SK-N-SH (cell line): ENCODE data around the gene GJB2. TPM values are rescaled to one million over a fixed set of nuclear protein-coding genes. Genes with fewer than 3 reads are reported as not detected.

Experiments used
- CTCF ChIA-PET: fragments of 300-600, 350-600 bp; formaldehyde crosslinking; extraction: SDS; loops from one replicate; lab custom pipeline; 2021; lab: Yijun Ruan, JAX
- POLR2A ChIA-PET: fragments of 350-600 bp; sonication (Branson Sonifier 250); formaldehyde crosslinking; extraction: SDS; loops from one replicate; lab custom pipeline; 2020; ENCODE audit warnings: antibody characterized with exemption, inconsistent platforms; lab: Yijun Ruan, JAX
- DNase-seq: peaks from one replicate; pipeline ENCODE4 v3.0.0; 2012
- H2AFZ ChIP-seq: fragments of 200-600 bp; sonication (generic); 2 replicates; pipeline ENCODE4 v1.8.1; 2016; ENCODE audit warnings: antibody characterized with exemption, mild to moderate bottlenecking, low read depth
- H3F3A ChIP-seq: fragments of 200-600 bp; sonication (generic); replicated peaks from 2 replicates; pipeline ENCODE3; 2016; ENCODE audit warnings: antibody characterized with exemption, mild to moderate bottlenecking; ENCODE audit not compliant: insufficient read depth
- H3K27ac ChIP-seq, 2 experiments: fragments of 200-500 bp in 1 of 2; fragments of 200-600 bp in 1 of 2; sonication (Bioruptor generic) in 1 of 2; sonication (generic), shearing (Covaris generic) in 1 of 2; 2 replicates each; pipeline versions ENCODE4 v1.5.1 to v1.6.1; 2014 to 2016; ENCODE audit warnings: low read depth in 2 of 2, inconsistent platforms in 1 of 2, low read length in 1 of 2, mild to moderate bottlenecking in 1 of 2, mixed read lengths in 1 of 2
- H3K27me3 ChIP-seq: fragments of 200-600 bp; sonication (generic), shearing (Covaris generic); 2 replicates; pipeline ENCODE4 v1.6.1; 2016; ENCODE audit warnings: mixed run types; ENCODE audit not compliant: insufficient read depth
- H3K36me3 ChIP-seq, 2 experiments: fragments of 200-500 bp in 1 of 2; fragments of 200-600 bp in 1 of 2; sonication (Bioruptor generic) in 1 of 2; sonication (generic) in 1 of 2; replicated peaks in 1 of 2; 2 replicates each; pipeline versions ENCODE3 to v1.5.1; 2014 to 2016; ENCODE audit warnings: low read length in 1 of 2, mild to moderate bottlenecking in 1 of 2; ENCODE audit not compliant: insufficient read depth in 2 of 2, control insufficient read depth in 1 of 2
- H3K4me1 ChIP-seq, 2 experiments: fragments of 200-500 bp in 1 of 2; fragments of 200-600 bp in 1 of 2; sonication (Bioruptor generic) in 1 of 2; sonication (generic), shearing (Covaris generic) in 1 of 2; 2 replicates each; pipeline versions ENCODE4 v1.5.1 to v1.6.1; 2014 to 2016; ENCODE audit warnings: low read depth in 1 of 2, low read length in 1 of 2, mixed run types in 1 of 2; ENCODE audit not compliant: insufficient read depth in 2 of 2, control insufficient read depth in 1 of 2
- H3K4me2 ChIP-seq: fragments of 200-600 bp; sonication (generic), shearing (Covaris generic); 2 replicates; pipeline ENCODE4 v1.6.1; 2017; ENCODE audit warnings: mixed run types
- H3K4me3 ChIP-seq, 2 experiments: fragments of 200-500 bp in 1 of 2; fragments of 200-600 bp in 1 of 2; sonication (Bioruptor generic) in 1 of 2; sonication (generic), shearing (Covaris generic) in 1 of 2; 2 replicates each; pipeline versions ENCODE4 v1.5.1 to v1.8.1; 2014 to 2016; ENCODE audit warnings: low read depth in 2 of 2, inconsistent platforms in 1 of 2, low read length in 1 of 2, mild to moderate bottlenecking in 1 of 2, mixed read lengths in 1 of 2, moderate library complexity in 1 of 2
- H3K79me2 ChIP-seq: fragments of 200-600 bp; sonication (generic); 2 replicates; pipeline ENCODE4 v1.8.1; 2017; ENCODE audit warnings: mild to moderate bottlenecking; ENCODE audit not compliant: insufficient read depth
- H3K9ac ChIP-seq: fragments of 200-600 bp; sonication (generic); 2 replicates; pipeline ENCODE4 v1.6.1; 2017; ENCODE audit warnings: mixed run types
- H3K9me2 ChIP-seq: fragments of 200-600 bp; sonication (generic); 2 replicates; pipeline ENCODE4 v1.6.1; 2017; ENCODE audit warnings: mixed run types
- H3K9me3 ChIP-seq: fragments of 200-600 bp; sonication (generic); 2 replicates; pipeline ENCODE4 v1.6.1; 2017; ENCODE audit warnings: mixed run types, mild to moderate bottlenecking, moderate library complexity
- H4K20me1 ChIP-seq: fragments of 200-600 bp; sonication (generic); 2 replicates; pipeline ENCODE4 v1.6.1; 2017; ENCODE audit warnings: mild to moderate bottlenecking, mixed run types; ENCODE audit not compliant: insufficient read depth
- CHD2 ChIP-seq: fragments of 150-350 bp; IDR thresholded peaks from 2 replicates; pipeline ENCODE4 v1.6.1; 2018; ENCODE audit warnings: low read length; ENCODE audit not compliant: partially characterized antibody
- EP300 ChIP-seq, 2 experiments: IDR thresholded peaks; 2 replicates each; pipeline versions ENCODE4 v1.4.0 to v1.6.1; 2012; ENCODE audit warnings: borderline replicate concordance in 1 of 2, low read depth in 1 of 2, low read length in 1 of 2
- EZH2phosphoT487 ChIP-seq: fragments of 200-600 bp; sonication (generic); IDR thresholded peaks from 2 replicates; pipeline ENCODE4 v1.6.1; 2017; ENCODE audit warnings: low read depth, mixed run types, mild to moderate bottlenecking, antibody characterized with exemption, moderate library complexity, borderline replicate concordance
- FOXJ3 ChIP-seq: sonication (generic); formaldehyde crosslinking; IDR thresholded peaks from 2 replicates; pipeline ENCODE4 v1.5.1; 2020; ENCODE audit warnings: mild to moderate bottlenecking, missing genetic modification reagents
- FOXM1 ChIP-seq: IDR thresholded peaks from 2 replicates; pipeline ENCODE4 v1.4.0; 2012; ENCODE audit warnings: low read depth, mild to moderate bottlenecking
- NRF1 ChIP-seq: IDR thresholded peaks from 2 replicates; pipeline ENCODE4 v1.6.1; 2012; ENCODE audit warnings: low read depth, mild to moderate bottlenecking, low read length
- POLR2AphosphoS5 ChIP-seq: IDR thresholded peaks from 2 replicates; pipeline ENCODE4 v1.6.1; 2012; ENCODE audit warnings: low read depth, low read length
- RAD21 ChIP-seq: IDR thresholded peaks from 2 replicates; pipeline ENCODE4 v1.6.1; 2012; ENCODE audit warnings: mild to moderate bottlenecking, low read length
- RCOR1 ChIP-seq: fragments of 150-350 bp; IDR thresholded peaks from 2 replicates; pipeline ENCODE4 v1.6.1; 2017; ENCODE audit warnings: antibody characterized with exemption, low read length
- SIN3A ChIP-seq: IDR thresholded peaks from 2 replicates; pipeline ENCODE4 v1.6.1; 2012; ENCODE audit warnings: low read depth, mild to moderate bottlenecking, low read length, moderate library complexity, borderline replicate concordance
- SMC3 ChIP-seq: IDR thresholded peaks from 2 replicates; pipeline ENCODE4 v1.6.1; 2012; ENCODE audit warnings: low read depth, low read length, improper control_type of control experiment
- TAF1 ChIP-seq: IDR thresholded peaks from 2 replicates; pipeline ENCODE4 v1.6.1; 2012; ENCODE audit warnings: low read depth, mild to moderate bottlenecking, low read length, moderate library complexity, borderline replicate concordance
- TCF12 ChIP-seq: IDR thresholded peaks from 2 replicates; pipeline ENCODE4 v1.4.0; 2012
- WGBS: methylation state at CpG from one replicate; pipeline ENCODE4 v1.1.6; 2017; ENCODE audit warnings: low lambda C conversion rate; 5-methylcytosine and 5-hydroxymethylcytosine counted together
- polyA plus RNA-seq, 3 experiments: library from polyadenylated mRNA; depleted of rRNA; stranded (reverse); fragments of >200 nt; gene quantifications; 2 replicates each; pipeline ENCODE4 v1.2.3, GENCODE V29; 2012
- TF ChIP-seq, protein P1 (sequence below): IDR thresholded peaks from 2 replicates; pipeline ENCODE4 v1.4.0; 2012; ENCODE audit warnings: low read depth
- TF ChIP-seq, protein P2 (sequence below): IDR thresholded peaks from 2 replicates; pipeline ENCODE4 v1.4.0; 2012; ENCODE audit warnings: low read depth, borderline replicate concordance
- TF ChIP-seq, protein P3 (sequence below): IDR thresholded peaks from 2 replicates; pipeline ENCODE4 v1.6.1; 2012; ENCODE audit warnings: mild to moderate bottlenecking, low read depth, low read length, moderate library complexity
- TF ChIP-seq, protein P4 (sequence below): fragments of 150-350 bp; IDR thresholded peaks from 2 replicates; pipeline ENCODE4 v1.6.1; 2016; ENCODE audit warnings: mild to moderate bottlenecking, low read depth, low read length
- TF ChIP-seq, protein P5 (sequence below): IDR thresholded peaks from 2 replicates; pipeline ENCODE4; 2012
- TF ChIP-seq, protein P6 (sequence below): fragments of 200-600 bp; sonication (generic); IDR thresholded peaks from 2 replicates; pipeline ENCODE4 v1.6.1; 2017; ENCODE audit warnings: antibody characterized with exemption, mild to moderate bottlenecking, moderate library complexity

The GJB2 gene
- polyA plus RNA-seq, 1 of the 3 experiments (the other 2 are of a cell fraction): not detected

DNA sequence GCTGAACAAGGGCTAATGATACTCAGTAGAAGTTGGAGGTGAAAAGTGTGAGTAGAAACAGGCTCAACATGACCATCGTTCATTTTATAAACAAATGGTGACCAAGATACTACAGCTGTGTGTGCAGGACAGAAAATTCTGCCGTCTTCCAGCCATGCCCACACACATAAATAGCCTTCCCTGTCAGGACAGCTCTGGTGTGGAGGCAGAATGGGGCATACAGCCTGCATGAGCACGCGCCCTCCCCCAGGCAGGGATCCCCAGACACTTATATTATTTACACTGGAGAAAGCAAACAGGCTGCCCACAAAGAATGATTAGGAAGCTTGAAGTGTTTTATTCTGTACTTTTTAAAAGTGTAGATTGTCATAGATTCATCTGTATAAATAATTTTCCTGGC, 52.3 kb downstream of the GJB2 start:
- Histone ChIP-seq H3K36me3 (no peaks in the 10 kb centered on the region), H3K4me3 (no peak overlapping the region), H3K9ac (no peak overlapping the region), H3K9me2 (no peaks in the 10 kb centered on the region), H3K4me1 (peaks cover 0 to 6% of the 10 kb centered on the region in 2 experiments; a peak in 1 of 4 replicates), H2AFZ (no peak overlapping the region), H4K20me1 (no peaks in the 10 kb centered on the region), H3K4me2 (no peak overlapping the region), H3K27me3 (peaks cover 77% of the 10 kb centered on the region), H3K27ac (no peak overlapping the region), H3F3A (no peaks in the 10 kb centered on the region), H3K9me3 (no peaks in the 10 kb centered on the region), H3K79me2 (no peaks in the 10 kb centered on the region)
- no peak for DNase-seq
- ChIA-PET POLR2A (no interaction called here), CTCF (interaction anchor here (0.9 to 1.2 kb wide), 2 partner anchors 13 to 56 kb away, joined by 3 to 4 read pairs; no protein-coding TSS in a partner anchor)
- TF ChIP-seq SIN3A (no peak), SMC3 (no peak), NRF1 (no peak), POLR2AphosphoS5 (no peak), FOXM1 (no peak), RCOR1 (no peak), RAD21 (no peak), CHD2 (no peak), TCF12 (no peak), EZH2phosphoT487 (no peak), EP300 (IDR thresholded peaks at IDR 0.05; ENCODE audit: borderline replicate concordance in 1 of 2, low read depth in 1 of 2, low read length in 1 of 2) (no peak), FOXJ3 (CRISPR knock-in tag) (no peak), TAF1 (no peak)
- TF ChIP-seq, protein P1, sequence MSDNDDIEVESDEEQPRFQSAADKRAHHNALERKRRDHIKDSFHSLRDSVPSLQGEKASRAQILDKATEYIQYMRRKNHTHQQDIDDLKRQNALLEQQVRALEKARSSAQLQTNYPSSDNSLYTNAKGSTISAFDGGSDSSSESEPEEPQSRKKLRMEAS: no peak
- TF ChIP-seq, protein P2, sequence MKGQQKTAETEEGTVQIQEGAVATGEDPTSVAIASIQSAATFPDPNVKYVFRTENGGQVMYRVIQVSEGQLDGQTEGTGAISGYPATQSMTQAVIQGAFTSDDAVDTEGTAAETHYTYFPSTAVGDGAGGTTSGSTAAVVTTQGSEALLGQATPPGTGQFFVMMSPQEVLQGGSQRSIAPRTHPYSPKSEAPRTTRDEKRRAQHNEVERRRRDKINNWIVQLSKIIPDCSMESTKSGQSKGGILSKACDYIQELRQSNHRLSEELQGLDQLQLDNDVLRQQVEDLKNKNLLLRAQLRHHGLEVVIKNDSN: no peak
- TF ChIP-seq, protein P3, sequence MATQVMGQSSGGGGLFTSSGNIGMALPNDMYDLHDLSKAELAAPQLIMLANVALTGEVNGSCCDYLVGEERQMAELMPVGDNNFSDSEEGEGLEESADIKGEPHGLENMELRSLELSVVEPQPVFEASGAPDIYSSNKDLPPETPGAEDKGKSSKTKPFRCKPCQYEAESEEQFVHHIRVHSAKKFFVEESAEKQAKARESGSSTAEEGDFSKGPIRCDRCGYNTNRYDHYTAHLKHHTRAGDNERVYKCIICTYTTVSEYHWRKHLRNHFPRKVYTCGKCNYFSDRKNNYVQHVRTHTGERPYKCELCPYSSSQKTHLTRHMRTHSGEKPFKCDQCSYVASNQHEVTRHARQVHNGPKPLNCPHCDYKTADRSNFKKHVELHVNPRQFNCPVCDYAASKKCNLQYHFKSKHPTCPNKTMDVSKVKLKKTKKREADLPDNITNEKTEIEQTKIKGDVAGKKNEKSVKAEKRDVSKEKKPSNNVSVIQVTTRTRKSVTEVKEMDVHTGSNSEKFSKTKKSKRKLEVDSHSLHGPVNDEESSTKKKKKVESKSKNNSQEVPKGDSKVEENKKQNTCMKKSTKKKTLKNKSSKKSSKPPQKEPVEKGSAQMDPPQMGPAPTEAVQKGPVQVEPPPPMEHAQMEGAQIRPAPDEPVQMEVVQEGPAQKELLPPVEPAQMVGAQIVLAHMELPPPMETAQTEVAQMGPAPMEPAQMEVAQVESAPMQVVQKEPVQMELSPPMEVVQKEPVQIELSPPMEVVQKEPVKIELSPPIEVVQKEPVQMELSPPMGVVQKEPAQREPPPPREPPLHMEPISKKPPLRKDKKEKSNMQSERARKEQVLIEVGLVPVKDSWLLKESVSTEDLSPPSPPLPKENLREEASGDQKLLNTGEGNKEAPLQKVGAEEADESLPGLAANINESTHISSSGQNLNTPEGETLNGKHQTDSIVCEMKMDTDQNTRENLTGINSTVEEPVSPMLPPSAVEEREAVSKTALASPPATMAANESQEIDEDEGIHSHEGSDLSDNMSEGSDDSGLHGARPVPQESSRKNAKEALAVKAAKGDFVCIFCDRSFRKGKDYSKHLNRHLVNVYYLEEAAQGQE: no peak
- TF ChIP-seq, protein P4, sequence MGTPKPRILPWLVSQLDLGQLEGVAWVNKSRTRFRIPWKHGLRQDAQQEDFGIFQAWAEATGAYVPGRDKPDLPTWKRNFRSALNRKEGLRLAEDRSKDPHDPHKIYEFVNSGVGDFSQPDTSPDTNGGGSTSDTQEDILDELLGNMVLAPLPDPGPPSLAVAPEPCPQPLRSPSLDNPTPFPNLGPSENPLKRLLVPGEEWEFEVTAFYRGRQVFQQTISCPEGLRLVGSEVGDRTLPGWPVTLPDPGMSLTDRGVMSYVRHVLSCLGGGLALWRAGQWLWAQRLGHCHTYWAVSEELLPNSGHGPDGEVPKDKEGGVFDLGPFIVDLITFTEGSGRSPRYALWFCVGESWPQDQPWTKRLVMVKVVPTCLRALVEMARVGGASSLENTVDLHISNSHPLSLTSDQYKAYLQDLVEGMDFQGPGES: no peak
- TF ChIP-seq, protein P5, sequence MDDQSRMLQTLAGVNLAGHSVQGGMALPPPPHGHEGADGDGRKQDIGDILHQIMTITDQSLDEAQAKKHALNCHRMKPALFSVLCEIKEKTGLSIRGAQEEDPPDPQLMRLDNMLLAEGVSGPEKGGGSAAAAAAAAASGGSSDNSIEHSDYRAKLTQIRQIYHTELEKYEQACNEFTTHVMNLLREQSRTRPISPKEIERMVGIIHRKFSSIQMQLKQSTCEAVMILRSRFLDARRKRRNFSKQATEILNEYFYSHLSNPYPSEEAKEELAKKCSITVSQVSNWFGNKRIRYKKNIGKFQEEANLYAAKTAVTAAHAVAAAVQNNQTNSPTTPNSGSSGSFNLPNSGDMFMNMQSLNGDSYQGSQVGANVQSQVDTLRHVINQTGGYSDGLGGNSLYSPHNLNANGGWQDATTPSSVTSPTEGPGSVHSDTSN: no peak
- TF ChIP-seq, protein P6, sequence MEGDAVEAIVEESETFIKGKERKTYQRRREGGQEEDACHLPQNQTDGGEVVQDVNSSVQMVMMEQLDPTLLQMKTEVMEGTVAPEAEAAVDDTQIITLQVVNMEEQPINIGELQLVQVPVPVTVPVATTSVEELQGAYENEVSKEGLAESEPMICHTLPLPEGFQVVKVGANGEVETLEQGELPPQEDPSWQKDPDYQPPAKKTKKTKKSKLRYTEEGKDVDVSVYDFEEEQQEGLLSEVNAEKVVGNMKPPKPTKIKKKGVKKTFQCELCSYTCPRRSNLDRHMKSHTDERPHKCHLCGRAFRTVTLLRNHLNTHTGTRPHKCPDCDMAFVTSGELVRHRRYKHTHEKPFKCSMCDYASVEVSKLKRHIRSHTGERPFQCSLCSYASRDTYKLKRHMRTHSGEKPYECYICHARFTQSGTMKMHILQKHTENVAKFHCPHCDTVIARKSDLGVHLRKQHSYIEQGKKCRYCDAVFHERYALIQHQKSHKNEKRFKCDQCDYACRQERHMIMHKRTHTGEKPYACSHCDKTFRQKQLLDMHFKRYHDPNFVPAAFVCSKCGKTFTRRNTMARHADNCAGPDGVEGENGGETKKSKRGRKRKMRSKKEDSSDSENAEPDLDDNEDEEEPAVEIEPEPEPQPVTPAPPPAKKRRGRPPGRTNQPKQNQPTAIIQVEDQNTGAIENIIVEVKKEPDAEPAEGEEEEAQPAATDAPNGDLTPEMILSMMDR: no peak
- WGBS: 30% methylated on average over 4 of the region's 4 CpGs
